H9 (cell line): ENCODE results near the gene VEZT. TPM values are rescaled to one million over a fixed set of nuclear protein-coding genes. Genes with fewer than 3 reads are reported as not detected.

ENCODE experiments used
- DNase-seq: peaks from one replicate; pipeline ENCODE4 v3.0.0-alpha.2; 2017
- H2AFZ ChIP-seq: one replicate; pipeline ENCODE4 v1.6.1; 2013; ENCODE audit warnings: mild to moderate bottlenecking, low read length, control low read depth, moderate library complexity
- H2AK5ac ChIP-seq: 2 replicates; pipeline ENCODE4 v1.6.1; 2013; ENCODE audit warnings: low read length, control low read depth, mixed read lengths; ENCODE audit not compliant: insufficient read length
- H2BK120ac ChIP-seq: one replicate; pipeline ENCODE4 v1.6.1; 2013; ENCODE audit warnings: low read depth, mild to moderate bottlenecking, low read length, control low read depth, inconsistent platforms; ENCODE audit not compliant: poor library complexity, severe bottlenecking
- H2BK12ac ChIP-seq: 2 replicates; pipeline ENCODE4 v1.6.1; 2013; ENCODE audit warnings: low read length, control low read depth, mixed read lengths, low read depth; ENCODE audit not compliant: insufficient read length
- H2BK15ac ChIP-seq: 2 replicates; pipeline ENCODE4 v1.6.1; 2013; ENCODE audit warnings: low read depth, low read length, control low read depth
- H2BK20ac ChIP-seq: one replicate; pipeline ENCODE4 v1.6.1; 2013; ENCODE audit warnings: low read depth, mild to moderate bottlenecking, low read length, control low read depth, inconsistent platforms; ENCODE audit not compliant: poor library complexity, severe bottlenecking
- H2BK5ac ChIP-seq: 2 replicates; pipeline ENCODE4 v1.6.1; 2013; ENCODE audit warnings: low read length, control low read depth, mixed read lengths; ENCODE audit not compliant: insufficient read length
- H3K14ac ChIP-seq: 2 replicates; pipeline ENCODE4 v1.6.1; 2013; ENCODE audit warnings: low read length, control low read depth; ENCODE audit not compliant: insufficient read depth
- H3K18ac ChIP-seq: 2 replicates; pipeline ENCODE4 v1.6.1; 2013; ENCODE audit warnings: low read depth, mild to moderate bottlenecking, mixed read lengths, low read length, control low read depth; ENCODE audit not compliant: insufficient read length
- H3K23ac ChIP-seq: 2 replicates; pipeline ENCODE4 v1.6.1; 2013; ENCODE audit warnings: low read length, control low read depth, mixed read lengths, low read depth; ENCODE audit not compliant: insufficient read length
- H3K23me2 ChIP-seq: 2 replicates; pipeline ENCODE4 v1.6.1; 2013; ENCODE audit warnings: low read depth, mild to moderate bottlenecking, mixed read lengths, low read length, control low read depth; ENCODE audit not compliant: insufficient read length, poor library complexity, severe bottlenecking
- H3K27ac ChIP-seq: 2 replicates; pipeline ENCODE4 v1.5.1; 2013; ENCODE audit warnings: low read length, control low read depth, mixed read lengths, low read depth; ENCODE audit not compliant: insufficient read length
- H3K27me3 ChIP-seq: 2 replicates; pipeline ENCODE4 v1.6.1; 2013; ENCODE audit warnings: low read length, control low read depth, inconsistent platforms; ENCODE audit not compliant: insufficient read depth
- H3K4ac ChIP-seq: 2 replicates; pipeline ENCODE4 v1.6.1; 2013; ENCODE audit warnings: low read depth, mild to moderate bottlenecking, control low read depth, inconsistent platforms, low read length, moderate library complexity
- H3K4me1 ChIP-seq: 2 replicates; pipeline ENCODE4 v1.6.1; 2013; ENCODE audit warnings: low read length, control low read depth, inconsistent platforms; ENCODE audit not compliant: insufficient read depth
- H3K4me2 ChIP-seq: 2 replicates; pipeline ENCODE4 v1.6.1; 2013; ENCODE audit warnings: low read length, control low read depth, mixed read lengths; ENCODE audit not compliant: insufficient read length, insufficient read depth
- H3K56ac ChIP-seq: 2 replicates; pipeline ENCODE4 v1.6.1; 2013; ENCODE audit warnings: low read depth, mild to moderate bottlenecking, mixed read lengths, low read length, control low read depth; ENCODE audit not compliant: insufficient read length
- H3K79me1 ChIP-seq: 2 replicates; pipeline ENCODE4 v1.6.1; 2013; ENCODE audit warnings: low read depth, mild to moderate bottlenecking, moderate library complexity, low read length, control low read depth, inconsistent platforms; ENCODE audit not compliant: insufficient read depth, poor library complexity, severe bottlenecking
- H3K79me2 ChIP-seq: 2 replicates; pipeline ENCODE4 v1.6.1; 2013; ENCODE audit warnings: low read length, control low read depth, inconsistent platforms; ENCODE audit not compliant: insufficient read depth
- H3K9ac ChIP-seq: 2 replicates; pipeline ENCODE4 v1.6.1; 2013; ENCODE audit warnings: low read length, control low read depth, mixed read lengths; ENCODE audit not compliant: insufficient read length; ENCODE audit errors: extremely low read depth
- H3K9me3 ChIP-seq: one replicate; pipeline ENCODE4 v1.6.1; 2013; ENCODE audit warnings: low read depth, low read length, inconsistent platforms; ENCODE audit not compliant: control insufficient read depth
- H3T11ph ChIP-seq: one replicate; pipeline ENCODE4 v1.6.1; 2013; ENCODE audit warnings: mild to moderate bottlenecking, low read length, control low read depth, inconsistent platforms
- H4K20me1 ChIP-seq: one replicate; pipeline ENCODE4 v1.6.1; 2013; ENCODE audit not compliant: control insufficient read depth, insufficient read length, insufficient read depth
- H4K5ac ChIP-seq: 2 replicates; pipeline ENCODE4 v1.6.1; 2013; ENCODE audit warnings: low read depth, mild to moderate bottlenecking, mixed read lengths, low read length, control low read depth; ENCODE audit not compliant: insufficient read length
- H4K8ac ChIP-seq: replicated peaks from 2 replicates; pipeline ENCODE4 v1.6.1; 2013; ENCODE audit warnings: low read length, control low read depth, mixed read lengths, low read depth; ENCODE audit not compliant: insufficient read length
- H4K91ac ChIP-seq: 2 replicates; pipeline ENCODE4 v1.6.1; 2013; ENCODE audit warnings: low read depth, mild to moderate bottlenecking, moderate library complexity, mixed read lengths, low read length, control low read depth; ENCODE audit not compliant: insufficient read length
- H3K27ac Mint-ChIP-seq, 3 experiments: 2 replicates in 2 of 3; 3 replicates in 1 of 3; pipeline ENCODE4 v1.8.0; 2020 to 2021; ENCODE audit warnings: mixed read lengths in 3 of 3, mild to moderate bottlenecking in 1 of 3, moderate library complexity in 1 of 3
- H3K27me3 Mint-ChIP-seq: 2 replicates; pipeline ENCODE4 v1.8.0; 2021; ENCODE audit warnings: low read depth, mild to moderate bottlenecking, moderate library complexity, mixed read lengths
- H3K36me3 Mint-ChIP-seq, 3 experiments: 2 replicates in 2 of 3; 3 replicates in 1 of 3; pipeline ENCODE4 v1.8.0; 2020 to 2021; ENCODE audit warnings: low read depth in 3 of 3, mixed read lengths in 3 of 3; ENCODE audit not compliant: insufficient read depth in 1 of 3
- H3K4me1 Mint-ChIP-seq, 2 experiments: 2 replicates each; pipeline ENCODE4 v1.8.0; 2020; ENCODE audit warnings: mixed read lengths in 2 of 2
- H3K4me3 Mint-ChIP-seq, 2 experiments: 2 replicates in 1 of 2; 3 replicates in 1 of 2; pipeline ENCODE4 v1.8.0; 2020 to 2021; ENCODE audit warnings: mild to moderate bottlenecking in 2 of 2, mixed read lengths in 2 of 2, moderate library complexity in 1 of 2
- H3K9me3 Mint-ChIP-seq, 2 experiments: 2 replicates in 1 of 2; 3 replicates in 1 of 2; pipeline ENCODE4 v1.8.0; 2020; ENCODE audit warnings: mild to moderate bottlenecking in 2 of 2, mixed read lengths in 2 of 2, moderate library complexity in 1 of 2
- WGBS: extraction: QIAGEN DNeasy Blood & Tissue Kit; methylation state at CpG from one replicate; pipeline ENCODE4 v1.1.7; 2013; ENCODE audit warnings: missing lambda C conversion rate, low lambda C conversion rate, mixed read lengths; ENCODE audit not compliant: insufficient read length; ENCODE audit errors: extremely low coverage; 5-methylcytosine and 5-hydroxymethylcytosine counted together
- total RNA-seq: library from RNA; stranded (reverse); gene quantifications from 2 replicates; pipeline ENCODE4 v1.2.1, GENCODE V29; 2021
- TF ChIP-seq, protein P1 (sequence below): fragments of 200-600 bp; sonication (generic); conservative IDR thresholded peaks from 3 replicates; pipeline ENCODE4 v1.8.0; 2021; ENCODE audit warnings: antibody characterized with exemption, mild to moderate bottlenecking

The VEZT gene
- total RNA-seq, 1 experiment from 2014 or later = 69.8 TPM

DNA sequence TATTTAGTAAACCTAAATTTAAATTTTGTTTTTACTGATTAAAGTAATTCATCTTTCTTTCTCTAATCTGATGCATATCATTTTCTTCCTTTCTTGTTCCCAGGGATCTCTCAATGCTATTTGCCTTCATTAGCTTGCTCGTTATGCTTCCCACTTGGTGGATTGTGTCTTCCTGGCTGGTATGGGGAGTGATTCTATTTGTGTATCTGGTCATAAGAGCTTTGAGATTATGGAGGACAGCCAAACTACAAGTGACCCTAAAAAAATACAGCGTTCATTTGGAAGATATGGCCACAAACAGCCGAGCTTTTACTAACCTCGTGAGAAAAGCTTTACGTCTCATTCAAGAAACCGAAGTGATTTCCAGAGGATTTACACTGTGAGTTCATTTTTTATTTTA lies 48.6 kb downstream of the VEZT start:
- Histone ChIP-seq H3K9me3 (no peaks in the 10 kb centered on the region), H4K91ac (no peak overlapping the region), H3K9ac (no peak overlapping the region), H3K79me1 (no peaks in the 10 kb centered on the region), H2BK15ac (no peak overlapping the region), H3K23ac (no peak overlapping the region), H3K56ac (no peak overlapping the region), H2BK20ac (no peak overlapping the region), H3K4me2 (no peak overlapping the region), H3K18ac (no peak overlapping the region), H2AFZ (no peak overlapping the region), H3K23me2 (no peaks in the 10 kb centered on the region), H2BK12ac (no peak overlapping the region), H4K20me1 (no peaks in the 10 kb centered on the region), H3T11ph (no peak overlapping the region), H2AK5ac (no peak overlapping the region), H2BK120ac (no peak overlapping the region), H3K27me3 (no peaks in the 10 kb centered on the region), H3K14ac (no peak overlapping the region), H3K79me2 (no peaks in the 10 kb centered on the region; the same call in 1 of the 2 replicates), H4K5ac (no peak overlapping the region), H3K4me1 (peaks cover 2% of the 10 kb centered on the region; the same call in 1 of the 2 replicates), H3K4ac (no peak overlapping the region), H3K27ac (no peak overlapping the region), H2BK5ac (no peak overlapping the region), H4K8ac (no peak overlapping the region)
- Mint-ChIP-seq H3K27me3 (no peaks in the 10 kb centered on the region), H3K9me3 (no peaks in the 10 kb centered on the region), H3K4me1 (no peaks in the 10 kb centered on the region), H3K4me3 (no peak overlapping the region; a peak in 1 of 5 replicates), H3K27ac (peak overlapping the region in 1 of 3 experiments; percentile 3; a peak in 1 of 7 replicates), H3K36me3 (peaks cover 10 to 41% (median 22%) of the 10 kb centered on the region in 3 experiments; a peak in 6 of 7 replicates)
- no CpG with 5 or more reads among the region's 6 CpGs for WGBS
- no peak for DNase-seq
- TF ChIP-seq, protein P1, sequence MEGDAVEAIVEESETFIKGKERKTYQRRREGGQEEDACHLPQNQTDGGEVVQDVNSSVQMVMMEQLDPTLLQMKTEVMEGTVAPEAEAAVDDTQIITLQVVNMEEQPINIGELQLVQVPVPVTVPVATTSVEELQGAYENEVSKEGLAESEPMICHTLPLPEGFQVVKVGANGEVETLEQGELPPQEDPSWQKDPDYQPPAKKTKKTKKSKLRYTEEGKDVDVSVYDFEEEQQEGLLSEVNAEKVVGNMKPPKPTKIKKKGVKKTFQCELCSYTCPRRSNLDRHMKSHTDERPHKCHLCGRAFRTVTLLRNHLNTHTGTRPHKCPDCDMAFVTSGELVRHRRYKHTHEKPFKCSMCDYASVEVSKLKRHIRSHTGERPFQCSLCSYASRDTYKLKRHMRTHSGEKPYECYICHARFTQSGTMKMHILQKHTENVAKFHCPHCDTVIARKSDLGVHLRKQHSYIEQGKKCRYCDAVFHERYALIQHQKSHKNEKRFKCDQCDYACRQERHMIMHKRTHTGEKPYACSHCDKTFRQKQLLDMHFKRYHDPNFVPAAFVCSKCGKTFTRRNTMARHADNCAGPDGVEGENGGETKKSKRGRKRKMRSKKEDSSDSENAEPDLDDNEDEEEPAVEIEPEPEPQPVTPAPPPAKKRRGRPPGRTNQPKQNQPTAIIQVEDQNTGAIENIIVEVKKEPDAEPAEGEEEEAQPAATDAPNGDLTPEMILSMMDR = no peak
